GM10248 (cell line): ENCODE measurements around the gene RBM20.

Source experiments
- CTCF ChIA-PET: fragments of 300-600 bp; sonication (Branson Sonifier 250); formaldehyde crosslinking; extraction: SDS; loops from one replicate; lab custom pipeline; 2021; ENCODE audit warnings: antibody characterized with exemption; lab: Yijun Ruan, JAX
- POLR2A ChIA-PET: fragments of 350-650 bp; sonication (Branson Sonifier 250); formaldehyde crosslinking; extraction: SDS; loops from one replicate; lab custom pipeline; 2020; ENCODE audit warnings: antibody characterized with exemption; lab: Yijun Ruan, JAX
- DNase-seq: peaks from one replicate; pipeline ENCODE4 v3.0.0; 2012; ENCODE audit errors: extremely low spot score
- TF ChIP-seq, protein P1 (sequence below): IDR thresholded peaks from 2 replicates; pipeline ENCODE4 v1.5.1; 2012; ENCODE audit warnings: mild to moderate bottlenecking, low read depth; ENCODE audit errors: extremely low read depth, missing control alignments, control extremely low read depth

RBM20 gene

DNA sequence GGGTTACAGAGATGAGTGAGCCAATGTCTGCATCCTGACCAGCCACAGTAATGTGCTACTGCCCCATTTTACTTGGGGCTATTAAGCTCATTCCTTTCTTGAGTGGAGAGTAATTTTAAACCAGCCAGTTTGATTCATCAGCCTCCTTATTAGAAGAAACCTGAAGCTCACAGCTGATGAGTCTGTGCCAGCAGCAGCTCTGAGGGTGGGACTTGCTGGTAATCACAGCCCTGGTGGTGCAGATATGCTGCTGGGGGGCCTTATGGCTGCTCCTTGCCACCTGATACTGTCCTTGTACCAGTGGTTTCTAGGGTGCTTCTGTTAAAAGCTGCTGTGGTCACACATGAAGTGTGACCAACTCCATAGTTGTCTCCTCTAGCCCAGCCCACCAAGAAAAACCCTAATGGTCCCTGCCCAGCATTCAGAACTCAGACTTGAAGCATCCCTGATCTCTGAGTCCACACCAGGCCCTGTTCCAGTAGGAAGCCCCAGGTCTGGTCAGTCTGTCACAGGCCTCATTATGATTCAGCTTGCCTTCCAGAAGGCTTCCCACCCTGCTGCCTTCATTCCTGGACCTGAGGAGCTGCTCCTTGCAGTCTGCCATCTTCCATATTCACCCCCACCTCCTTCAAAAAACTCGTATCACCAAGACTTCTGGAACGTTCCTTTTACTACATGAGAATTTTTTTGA, 28.9 kb upstream of the RBM20 start:
- POLR2A ChIA-PET, result interaction anchor here (0.7 kb wide), 1 partner anchor 637 kb away, joined by 3 read pairs; no protein-coding TSS in a partner anchor
- DNase-seq, result no peak
- TF ChIP-seq, protein P1, sequence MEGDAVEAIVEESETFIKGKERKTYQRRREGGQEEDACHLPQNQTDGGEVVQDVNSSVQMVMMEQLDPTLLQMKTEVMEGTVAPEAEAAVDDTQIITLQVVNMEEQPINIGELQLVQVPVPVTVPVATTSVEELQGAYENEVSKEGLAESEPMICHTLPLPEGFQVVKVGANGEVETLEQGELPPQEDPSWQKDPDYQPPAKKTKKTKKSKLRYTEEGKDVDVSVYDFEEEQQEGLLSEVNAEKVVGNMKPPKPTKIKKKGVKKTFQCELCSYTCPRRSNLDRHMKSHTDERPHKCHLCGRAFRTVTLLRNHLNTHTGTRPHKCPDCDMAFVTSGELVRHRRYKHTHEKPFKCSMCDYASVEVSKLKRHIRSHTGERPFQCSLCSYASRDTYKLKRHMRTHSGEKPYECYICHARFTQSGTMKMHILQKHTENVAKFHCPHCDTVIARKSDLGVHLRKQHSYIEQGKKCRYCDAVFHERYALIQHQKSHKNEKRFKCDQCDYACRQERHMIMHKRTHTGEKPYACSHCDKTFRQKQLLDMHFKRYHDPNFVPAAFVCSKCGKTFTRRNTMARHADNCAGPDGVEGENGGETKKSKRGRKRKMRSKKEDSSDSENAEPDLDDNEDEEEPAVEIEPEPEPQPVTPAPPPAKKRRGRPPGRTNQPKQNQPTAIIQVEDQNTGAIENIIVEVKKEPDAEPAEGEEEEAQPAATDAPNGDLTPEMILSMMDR, result no peak
- CTCF ChIA-PET, result interaction anchor here (0.7 to 2.5 kb wide), 5 partner anchors 15 to 477 kb away, joined by 3 to 8 read pairs (median 5); no protein-coding TSS in a partner anchor

DNA sequence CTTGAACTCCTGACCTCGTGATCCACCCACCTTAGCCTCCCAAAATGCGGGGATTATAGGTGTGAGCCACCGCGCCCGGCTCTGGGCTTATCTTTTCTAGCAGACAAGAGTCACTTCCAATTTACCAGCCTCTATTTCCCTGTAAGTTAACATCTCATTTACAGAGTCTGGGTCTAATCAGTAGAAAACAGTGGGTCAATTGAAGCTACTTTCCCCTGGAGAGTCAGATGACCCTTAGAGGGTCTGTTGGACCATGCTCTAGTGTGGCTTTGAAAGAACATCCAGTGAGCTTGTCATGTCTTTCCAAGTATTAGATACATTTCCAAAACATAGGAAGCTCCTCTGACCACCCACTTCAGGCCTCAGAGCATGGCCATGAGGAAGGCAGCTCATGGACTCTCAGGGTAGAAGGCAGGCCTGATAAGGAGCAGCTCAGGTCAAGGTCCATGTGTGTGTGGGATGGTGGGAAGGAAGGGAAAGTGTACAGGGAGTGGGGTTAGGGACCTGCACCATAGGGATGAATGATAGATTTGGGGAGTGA, 27.6 kb upstream of the RBM20 start:
- ChIA-PET CTCF (interaction anchor here (1.4 to 3.1 kb wide), 8 partner anchors 8 to 591 kb away, joined by 3 to 13 read pairs (median 4); no protein-coding TSS in a partner anchor), POLR2A (no interaction called here)
- TF ChIP-seq, protein P1, result no peak
- no peak for DNase-seq

DNA sequence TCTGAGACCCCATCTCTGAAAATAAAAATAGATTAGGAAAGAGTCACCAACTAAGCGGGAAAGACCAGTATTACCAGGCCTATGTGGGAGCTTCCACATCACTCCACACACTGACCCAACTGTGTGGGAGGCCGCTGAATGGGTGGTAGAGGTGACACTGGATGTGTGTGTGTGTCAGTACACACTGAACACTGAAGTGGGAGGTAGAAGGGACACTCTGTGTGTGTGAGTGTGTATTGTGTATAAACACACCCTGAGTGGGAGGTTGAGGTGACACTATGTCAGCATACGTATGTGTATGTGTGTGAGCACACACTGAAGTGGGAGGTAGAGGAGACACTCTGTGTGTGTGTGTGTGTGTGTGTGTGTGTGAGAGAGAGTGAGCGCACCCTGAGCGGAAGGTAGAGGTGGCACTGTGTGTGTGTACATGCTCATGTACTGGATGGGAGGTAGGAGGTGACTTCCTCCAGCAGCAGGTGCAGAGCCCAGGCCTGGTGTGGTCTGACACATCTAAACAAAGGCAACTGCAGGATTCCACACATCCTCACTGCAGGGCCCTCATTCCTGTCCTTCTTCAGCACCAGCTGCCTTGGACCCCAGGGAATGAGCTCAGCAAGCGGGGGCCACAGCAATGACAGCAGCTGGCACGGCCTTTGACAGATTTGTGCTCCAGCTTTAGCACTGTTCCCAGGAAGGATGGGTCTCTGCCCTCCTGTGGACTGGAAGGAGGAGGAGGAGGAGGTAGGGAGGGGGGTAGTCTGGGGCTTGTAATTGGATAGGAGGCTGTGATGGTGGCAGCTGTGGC, 26.5 kb upstream of the RBM20 start:
- TF ChIP-seq, protein P1, result no peak
- CTCF ChIA-PET, result interaction anchor here (0.6 to 3.1 kb wide), 7 partner anchors 7 to 590 kb away, joined by 3 to 13 read pairs (median 4); no protein-coding TSS in a partner anchor
- DNase-seq, result no peak
- POLR2A ChIA-PET, result interaction anchor here (0.6 kb wide), 1 partner anchor 137 kb away, joined by 3 read pairs; no protein-coding TSS in a partner anchor

DNA sequence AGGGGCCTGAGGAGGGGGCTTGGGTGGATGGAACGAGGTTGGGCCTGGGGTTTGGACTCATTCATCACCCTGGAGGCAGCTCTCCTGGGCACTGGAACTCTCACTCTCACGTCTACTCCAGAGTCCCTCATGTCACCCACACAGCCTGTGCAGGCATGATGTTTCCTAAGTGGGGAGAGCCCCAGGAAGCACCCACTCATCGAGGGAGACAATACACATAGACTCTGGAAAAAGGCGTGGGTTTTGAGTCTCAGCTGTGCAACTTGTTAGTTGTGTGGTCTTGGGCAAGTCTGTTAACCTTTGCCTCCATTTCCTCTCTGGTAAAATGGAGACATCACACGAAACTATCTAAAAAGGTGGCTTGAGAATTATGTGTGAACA, 25.9 kb upstream of the RBM20 start:
- ChIA-PET CTCF (interaction anchor here (0.6 to 3.1 kb wide), 6 partner anchors 8 to 589 kb away, joined by 3 to 13 read pairs (median 4); no protein-coding TSS in a partner anchor), POLR2A (interaction anchor here (0.6 kb wide), 1 partner anchor 137 kb away, joined by 3 read pairs; no protein-coding TSS in a partner anchor)
- TF ChIP-seq, protein P1, result no peak
- DNase-seq, result no peak

DNA sequence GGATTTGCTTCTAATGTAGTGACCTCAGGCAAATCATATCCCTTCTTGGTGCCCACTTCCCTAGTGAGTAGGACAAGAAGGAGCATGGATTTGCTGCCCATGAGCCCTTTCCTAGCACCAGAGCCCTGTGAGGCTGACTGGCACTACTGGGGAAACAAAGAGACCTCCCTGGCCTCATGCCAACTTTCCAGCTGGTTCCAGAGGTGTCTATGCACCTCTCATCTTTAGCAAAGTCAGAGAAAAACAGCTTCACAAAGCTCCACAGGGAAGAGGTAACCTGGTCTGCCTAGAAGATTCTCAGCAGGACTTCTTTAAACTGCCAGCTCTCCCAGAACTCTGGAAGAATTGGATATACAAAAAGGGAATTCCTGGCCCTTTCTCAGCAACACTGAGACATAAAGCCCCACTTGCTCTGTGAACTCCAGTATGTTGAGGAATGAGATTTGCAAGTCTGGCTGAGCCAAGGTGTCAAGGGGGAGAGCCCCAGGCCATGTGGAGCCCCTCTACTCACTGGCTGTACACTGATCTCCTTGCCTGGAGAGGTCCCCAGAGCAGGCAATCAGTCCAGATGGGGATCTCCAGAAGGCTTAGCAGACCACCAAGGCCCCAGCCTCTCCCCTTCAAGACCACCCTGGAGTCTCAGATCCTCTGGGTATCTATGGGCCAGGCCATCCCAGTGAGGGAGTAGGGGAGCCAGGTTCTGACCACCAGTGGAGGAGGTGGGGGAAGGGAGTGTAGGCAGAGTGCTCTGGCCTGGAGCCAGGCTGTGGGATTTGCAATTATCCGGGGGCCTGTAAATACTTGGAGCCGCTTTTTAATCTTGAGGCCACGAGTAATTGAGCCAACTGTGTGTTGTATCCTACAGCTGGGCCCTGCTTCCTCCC, 24.4 kb upstream of the RBM20 start:
- CTCF ChIA-PET, result interaction anchor here (0.9 to 1.5 kb wide), 4 partner anchors 9 to 53 kb away, joined by 4 to 6 read pairs (median 4); no protein-coding TSS in a partner anchor
- no peak for DNase-seq
- POLR2A ChIA-PET, result no interaction called here
- TF ChIP-seq, protein P1, result no peak
